CD14-positive monocyte (primary cell): ENCODE data around the gene RTL1. TPM values are rescaled to one million over a fixed set of nuclear protein-coding genes. Genes with fewer than 3 reads are reported as not detected.
A peak's percentile ranks its signal among the peaks of the same experiment; 100 is the strongest.

Experiments used
- DNase-seq, 3 donors: peaks; one replicate each; pipeline ENCODE4 v3.0.0-alpha.2; 2011 to 2022
- H2AFZ ChIP-seq: 2 replicates; pipeline ENCODE4 v1.6.0; 2012; ENCODE audit warnings: mild to moderate bottlenecking, low read depth, low read length, inconsistent platforms; ENCODE audit not compliant: insufficient read depth, poor library complexity, severe bottlenecking
- H3K27ac ChIP-seq, 2 donors: 1 replicate in 1 of 2; 2 replicates in 1 of 2; pipeline ENCODE4 v1.5.1; 2012 to 2013; ENCODE audit warnings: low read length in 2 of 2, control low read depth in 1 of 2, inconsistent platforms in 1 of 2, low read depth in 1 of 2, mild to moderate bottlenecking in 1 of 2
- H3K27me3 ChIP-seq, 2 donors: one replicate each; pipeline versions ENCODE4 v1.6.0 to v1.6.1; 2011 to 2013; ENCODE audit warnings: low read length in 2 of 2; ENCODE audit not compliant: control insufficient read depth in 2 of 2, insufficient read depth in 2 of 2
- H3K36me3 ChIP-seq, 2 donors: replicated peaks in 1 of 2; 1 replicate in 1 of 2; 2 replicates in 1 of 2; pipeline versions ENCODE4 v1.5.1 to v1.6.1; 2012 to 2013; ENCODE audit warnings: low read length in 2 of 2, control low read depth in 1 of 2, inconsistent platforms in 1 of 2, mild to moderate bottlenecking in 1 of 2; ENCODE audit not compliant: insufficient read depth in 2 of 2, control insufficient read depth in 1 of 2
- H3K4me1 ChIP-seq, 2 donors: 1 replicate in 1 of 2; 2 replicates in 1 of 2; pipeline versions ENCODE4 v1.5.1 to v1.6.1; 2012 to 2013; ENCODE audit warnings: low read length in 2 of 2, control low read depth in 1 of 2, inconsistent platforms in 1 of 2, mild to moderate bottlenecking in 1 of 2, moderate library complexity in 1 of 2; ENCODE audit not compliant: insufficient read depth in 2 of 2, control insufficient read depth in 1 of 2
- H3K4me2 ChIP-seq: replicated peaks from 2 replicates; pipeline ENCODE3; 2012; ENCODE audit warnings: low read length, moderate library complexity, mild to moderate bottlenecking; ENCODE audit not compliant: poor library complexity, severe bottlenecking; ENCODE audit errors: extremely low read depth
- H3K4me3 ChIP-seq, 3 experiments: fragments of 200-600 bp in 1 of 3; sonication (generic) in 1 of 3; replicated peaks in 1 of 3; 1 replicate in 2 of 3; 2 replicates in 1 of 3; pipeline ENCODE4 v1.5.1; 2011 to 2013; ENCODE audit warnings: low read length in 3 of 3, mild to moderate bottlenecking in 3 of 3, control low read depth in 2 of 3, low read depth in 2 of 3, inconsistent platforms in 1 of 3, moderate library complexity in 1 of 3
- H3K79me2 ChIP-seq: 2 replicates; pipeline ENCODE4 v1.6.0; 2012; ENCODE audit warnings: mild to moderate bottlenecking, control low read depth, inconsistent platforms, low read length, moderate library complexity; ENCODE audit not compliant: insufficient read depth
- H3K9ac ChIP-seq: 2 replicates; pipeline ENCODE4 v1.6.0; 2017; ENCODE audit warnings: low read length, mild to moderate bottlenecking; ENCODE audit not compliant: insufficient read depth, poor library complexity, severe bottlenecking
- H3K9me3 ChIP-seq, 2 donors: replicated peaks in 1 of 2; 1 replicate in 1 of 2; 2 replicates in 1 of 2; pipeline versions ENCODE4 v1.5.1 to v1.6.1; 2012 to 2013; ENCODE audit warnings: low read length in 2 of 2, control low read depth in 1 of 2; ENCODE audit not compliant: control insufficient read depth in 1 of 2, insufficient read depth in 1 of 2
- H4K20me1 ChIP-seq: 2 replicates; pipeline ENCODE4 v1.6.0; 2012; ENCODE audit warnings: mild to moderate bottlenecking, low read length, control low read depth, moderate library complexity; ENCODE audit not compliant: insufficient read depth
- H3K27ac Mint-ChIP-seq, 7 donors: one replicate each; pipeline ENCODE4 v1.8.0; 2020; ENCODE audit warnings: mild to moderate bottlenecking in 7 of 7, mixed read lengths in 7 of 7, moderate library complexity in 6 of 7, inconsistent platforms in 2 of 7
- H3K27me3 Mint-ChIP-seq, 3 donors: one replicate each; pipeline ENCODE4 v1.8.0; 2021 to 2022; ENCODE audit warnings: low read depth in 3 of 3, mild to moderate bottlenecking in 3 of 3, mixed read lengths in 3 of 3, moderate library complexity in 3 of 3, inconsistent platforms in 1 of 3
- H3K36me3 Mint-ChIP-seq, 2 donors: one replicate each; pipeline ENCODE4 v1.8.0; 2020; ENCODE audit warnings: mixed read lengths in 2 of 2, inconsistent platforms in 1 of 2, mild to moderate bottlenecking in 1 of 2
- H3K4me1 Mint-ChIP-seq: one replicate; pipeline ENCODE4 v1.8.0; 2020; ENCODE audit warnings: mild to moderate bottlenecking, mixed read lengths
- H3K4me3 Mint-ChIP-seq, 2 donors: one replicate each; pipeline ENCODE4 v1.8.0; 2020; ENCODE audit warnings: mild to moderate bottlenecking in 2 of 2, mixed read lengths in 2 of 2, moderate library complexity in 1 of 2
- H3K9me3 Mint-ChIP-seq, 7 donors: one replicate each; pipeline ENCODE4 v1.8.0; 2020 to 2022; ENCODE audit warnings: mixed read lengths in 7 of 7, mild to moderate bottlenecking in 6 of 7, moderate library complexity in 6 of 7, inconsistent platforms in 2 of 7
- CTCF ChIP-seq: fragments of 200-600 bp; IDR thresholded peaks from one replicate; pipeline ENCODE4 v1.8.0; 2022; ENCODE audit warnings: antibody characterized with exemption, mild to moderate bottlenecking
- WGBS: methylation state at CpG from one replicate; pipeline ENCODE4 v1.1.5; 2013; ENCODE audit warnings: missing lambda C conversion rate; ENCODE audit not compliant: insufficient coverage; 5-methylcytosine and 5-hydroxymethylcytosine counted together
- intact Hi-C, 2 donors: fragments of 100-400 bp; cut with micrococcal nuclease; formaldehyde crosslinking; loops; one replicate each; pipeline versions ENCODE4 v1.15.0 to v1.15.1; 2023
- polyA plus RNA-seq, 3 donors: library from polyadenylated mRNA; depleted of rRNA in 1 of 3; unstranded in 2 of 3; stranded (reverse) in 1 of 3; fragments of 300-500 nt in 2 of 3; fragments of >200 nt in 1 of 3; fragmentation: Illumina TruSeq in 2 of 3; gene quantifications; 1 replicate in 2 of 3; 2 replicates in 1 of 3; pipeline ENCODE4 v1.2.3, GENCODE V29; 2012 to 2021

RTL1 gene
- polyA plus RNA-seq, 3 donors, result not detected

- Histone ChIP-seq H3K4me2 (no peak overlapping the region), H3K79me2 (no peaks in the 10 kb centered on the region), H3K4me3 (no peak overlapping the region), H2AFZ (no peak overlapping the region), H3K9ac (no peak overlapping the region), H4K20me1 (no peaks in the 10 kb centered on the region), H3K36me3 (no peaks in the 10 kb centered on the region), H3K27ac (no peak overlapping the region), H3K4me1 (no peaks in the 10 kb centered on the region), H3K9me3 (no peaks in the 10 kb centered on the region), H3K27me3 (no peaks in the 10 kb centered on the region)
- intact Hi-C loops, result no loop called here
- TF ChIP-seq CTCF, result no peak
- WGBS, result 90% methylated on average over 11 of the region's 14 CpGs
- DNase-seq, result no peak
- Mint-ChIP-seq H3K9me3 (peaks cover 0 to 1% (median 0%) of the 10 kb centered on the region in 7 donors), H3K27ac (peak overlapping the region in 1 of 7 donors; percentile 20), H3K27me3 (peaks cover 0 to 5% (median 3%) of the 10 kb centered on the region in 3 donors), H3K4me1 (no peaks in the 10 kb centered on the region), H3K36me3 (no peaks in the 10 kb centered on the region), H3K4me3 (no peak overlapping the region)
Measured at GRCh38 chr14:100838493-100839314, 64.8 kb downstream of the RTL1 start.

GRCh38 chr14:100837805-100838350, 65.6 kb downstream of the RTL1 start:
- 95% methylated on average over 8 of the region's 8 CpGs for WGBS
- no peaks in the 10 kb centered on the region for H3K27me3 ChIP-seq
- TF ChIP-seq CTCF, result no peak
- H3K4me1 ChIP-seq, result no peaks in the 10 kb centered on the region
- no peak overlapping the region for H3K4me3 ChIP-seq
- Mint-ChIP-seq H3K4me1 (no peaks in the 10 kb centered on the region), H3K4me3 (no peak overlapping the region), H3K9me3 (peaks cover 0 to 4% (median 0%) of the 10 kb centered on the region in 7 donors), H3K27ac (no peak overlapping the region), H3K36me3 (no peaks in the 10 kb centered on the region), H3K27me3 (peaks cover 0 to 5% (median 3%) of the 10 kb centered on the region in 3 donors)
- H4K20me1 ChIP-seq, result no peaks in the 10 kb centered on the region
- no peak for DNase-seq
- H2AFZ ChIP-seq, result no peak overlapping the region
- no peak overlapping the region for H3K9ac ChIP-seq
- no peaks in the 10 kb centered on the region for H3K79me2 ChIP-seq
- no peak overlapping the region for H3K4me2 ChIP-seq
- H3K36me3 ChIP-seq, result no peaks in the 10 kb centered on the region
- no peaks in the 10 kb centered on the region for H3K9me3 ChIP-seq
- intact Hi-C loops, result no loop called here
- no peak overlapping the region for H3K27ac ChIP-seq
